GM19397 (cell line): ENCODE results near the gene HMMR.
A peak's percentile ranks its signal among the peaks of the same experiment; 100 is the strongest.

Source experiments
- ATAC-seq: cut with Tn5 transposase; IDR thresholded peaks from one replicate; pipeline ENCODE4 v1.9.1; 2021; ENCODE audit warnings: mild to moderate bottlenecking, moderate library complexity; ENCODE audit not compliant: unreplicated experiment

HMMR gene

DNA sequence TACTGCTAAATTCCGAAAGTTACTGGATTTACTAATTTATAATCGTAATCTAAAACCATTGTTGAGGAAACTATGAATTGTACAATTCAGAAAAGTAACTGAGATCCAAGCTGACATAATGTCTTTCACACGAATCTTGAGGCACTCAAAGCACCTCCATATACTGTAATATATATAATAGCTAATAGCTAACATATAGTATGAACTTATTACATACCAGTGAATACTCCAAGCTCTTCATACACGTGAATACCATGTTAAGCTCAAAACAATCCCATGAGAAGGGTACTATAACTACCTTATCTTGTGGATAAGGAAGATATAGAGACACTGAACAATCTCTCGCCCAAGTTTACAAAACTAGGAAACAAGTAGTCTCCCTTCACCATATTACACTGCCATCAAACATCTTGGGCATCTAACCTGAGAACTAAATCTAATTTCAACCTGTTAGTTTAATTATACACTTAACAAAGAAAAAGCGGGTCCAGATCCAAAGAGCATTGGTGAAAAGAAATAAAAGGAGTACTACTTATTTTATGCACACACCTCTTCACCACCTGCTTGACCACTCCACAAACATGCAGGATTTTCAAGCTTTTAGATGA lies 1.6 kb upstream of the HMMR start:
- no peak for ATAC-seq

DNA sequence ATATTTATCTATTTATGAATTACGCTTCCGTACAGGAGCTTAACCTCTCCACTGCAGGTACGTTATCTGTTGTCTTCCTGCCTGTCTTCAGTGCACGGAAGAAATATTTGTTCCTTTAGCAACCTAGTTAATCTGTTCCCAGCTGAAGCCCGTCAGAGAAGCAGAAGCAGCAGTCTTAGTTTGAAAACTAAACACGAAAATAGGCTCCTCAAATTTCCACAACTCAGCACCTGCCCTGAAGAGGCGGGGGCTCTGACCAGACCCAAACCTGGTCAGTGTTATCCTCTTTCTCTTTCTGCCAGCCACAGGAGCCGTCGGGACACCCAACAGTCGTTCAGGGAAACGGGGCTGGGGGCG lies 992 bp upstream of the HMMR start:
- peak; percentile 5 for ATAC-seq

DNA sequence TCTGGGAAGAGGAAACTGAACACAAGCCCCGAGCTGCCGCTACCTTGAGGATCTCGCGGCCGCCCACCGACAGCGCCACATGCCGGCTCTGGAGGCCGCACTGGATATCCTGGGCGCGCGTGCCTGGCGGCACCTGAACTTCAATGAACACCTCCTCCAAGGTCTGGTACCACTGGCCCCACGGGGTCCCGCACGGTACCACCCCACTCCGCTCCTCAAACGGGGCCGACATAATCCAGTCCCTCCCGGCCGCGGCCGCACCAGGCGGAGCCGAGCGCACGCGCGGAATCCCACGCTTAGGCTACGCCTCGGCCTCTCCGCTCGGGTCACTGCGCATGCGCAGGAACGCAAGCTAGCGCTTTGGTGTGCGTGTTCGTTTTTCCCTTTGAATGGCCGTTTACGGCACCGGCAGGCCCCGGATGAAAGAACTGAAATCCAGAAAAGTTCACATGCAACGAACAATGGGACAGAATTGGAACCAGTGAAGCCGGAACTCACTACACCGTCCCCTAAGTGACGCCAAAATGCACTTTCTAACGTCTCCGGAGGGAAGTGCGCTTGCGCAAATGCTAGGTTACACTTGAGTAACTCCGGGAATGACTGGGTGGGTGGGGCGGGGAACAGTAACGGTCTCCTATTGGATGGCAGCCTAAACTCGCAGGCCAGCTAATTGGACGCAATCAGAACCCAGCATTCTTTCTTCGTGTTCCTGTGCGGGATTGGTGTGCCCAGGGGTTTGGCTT lies 442 bp upstream of the HMMR start, which contains the start of gene NUDCD2:
Gene NUDCD2, minus strand, starts transcription at position 284 of the 743 bp plus-strand sequence. Its CDS starts 52 bp downstream, at position 232.
- peak; percentile 72 for ATAC-seq

DNA sequence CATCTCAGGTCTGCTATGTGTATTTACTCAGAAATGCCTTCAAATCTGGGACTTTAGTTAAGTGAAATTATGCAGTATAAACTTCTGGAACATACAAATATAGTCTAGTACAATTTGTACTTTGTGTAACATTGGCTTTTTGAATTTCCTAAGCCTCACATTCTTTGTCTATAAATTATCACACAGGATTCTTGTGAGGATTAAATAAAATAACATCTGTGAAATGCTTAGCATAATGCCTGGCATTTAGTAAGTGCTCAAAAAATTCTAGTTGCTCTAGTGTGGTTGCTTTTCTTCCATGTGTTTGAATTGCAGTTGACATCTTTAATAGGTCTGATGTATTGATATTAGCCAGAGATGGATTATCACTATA lies 2.6 kb downstream of the HMMR start:
- ATAC-seq = no peak

DNA sequence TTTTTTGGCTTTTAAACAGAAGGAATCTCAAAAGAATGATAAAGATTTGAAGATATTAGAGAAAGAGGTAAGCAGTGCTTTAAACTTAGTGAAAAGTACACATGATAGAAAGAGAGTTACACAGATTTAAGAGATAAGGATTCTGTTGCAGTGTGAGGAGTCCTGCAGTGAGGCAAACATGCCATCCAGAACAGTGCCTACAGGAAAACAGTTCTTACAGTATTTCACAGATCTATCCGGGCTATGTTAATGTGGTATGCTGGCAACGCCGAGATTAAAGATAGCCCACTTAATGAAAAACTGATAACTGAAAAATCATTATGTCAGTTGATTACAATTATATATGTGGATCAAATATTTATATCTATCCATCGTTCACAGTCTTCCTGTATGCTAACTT lies 7.2 kb downstream of the HMMR start:
- ATAC-seq = no peak

GRCh38 chr5:163473635-163474243 lies 13.3 kb downstream of the HMMR start:
- ATAC-seq = no peak

- no peak for ATAC-seq
Measured at GRCh38 chr5:163475411-163475810, 15.0 kb downstream of the HMMR start.

- no peak for ATAC-seq
Measured at GRCh38 chr5:163478126-163478981, 17.9 kb downstream of the HMMR start.

DNA sequence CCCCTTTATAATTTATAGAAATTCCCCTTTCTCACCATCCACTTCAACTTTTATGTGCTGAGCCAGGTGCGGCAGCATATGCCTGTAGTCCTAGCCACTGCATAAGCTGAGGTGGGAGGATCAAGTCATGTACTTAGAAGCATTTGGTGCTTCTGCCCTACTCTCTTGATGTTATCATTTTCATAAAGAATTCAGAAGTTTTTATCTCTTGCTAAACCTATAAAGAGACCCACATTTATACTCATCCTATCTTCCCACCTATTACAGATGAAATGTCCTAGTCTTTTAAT lies 18.5 kb downstream of the HMMR start:
- no peak for ATAC-seq

DNA sequence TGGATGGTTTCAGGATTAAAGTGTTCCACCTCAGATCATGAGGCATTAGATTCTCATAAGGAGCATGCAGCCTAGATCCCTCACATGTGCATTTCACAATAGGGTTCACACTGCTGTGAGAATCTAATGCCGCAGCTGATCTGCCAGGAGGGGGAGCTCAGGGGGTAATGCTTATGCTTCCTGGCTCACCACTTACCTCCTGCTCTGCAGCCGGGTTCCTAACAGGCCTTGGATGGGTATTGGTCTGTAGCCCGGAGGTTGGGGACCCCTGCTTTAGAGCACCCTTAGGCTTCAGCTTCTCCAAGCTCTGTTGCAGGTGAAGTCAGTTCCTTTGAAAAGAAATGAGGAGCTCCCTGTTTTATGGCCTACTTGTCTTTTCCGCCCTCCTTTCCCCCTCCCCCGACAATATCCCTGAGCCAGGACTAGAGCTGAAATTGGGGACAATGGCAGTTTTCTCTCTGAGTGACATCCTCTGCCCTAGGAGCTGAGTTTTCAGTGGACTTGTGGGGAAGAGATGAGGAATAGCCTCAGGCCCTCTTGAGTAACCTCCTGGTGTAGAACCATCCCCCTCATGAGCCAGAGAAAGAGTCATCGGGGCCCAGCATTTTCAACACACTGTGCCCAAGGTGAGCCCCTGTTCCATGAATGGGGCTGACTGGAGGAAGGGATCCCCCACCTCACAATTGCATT lies 28.8 kb downstream of the HMMR start:
- ATAC-seq = no peak

DNA sequence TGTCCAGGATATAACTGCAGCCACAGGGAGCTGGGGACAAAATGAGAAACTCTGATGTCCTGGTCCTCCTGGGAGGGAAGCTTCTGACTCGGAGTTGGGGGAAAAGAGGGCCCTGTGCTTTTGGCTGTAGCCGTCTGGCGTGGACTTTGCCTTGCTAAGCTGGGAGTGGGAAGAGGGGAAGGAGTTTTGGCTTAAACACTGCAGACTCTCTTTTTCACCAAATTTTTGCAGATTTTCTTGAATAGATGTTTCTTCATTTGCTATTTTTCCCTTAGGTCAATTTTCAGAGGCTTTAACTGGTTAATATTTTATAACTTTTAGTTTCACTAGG lies 29.3 kb downstream of the HMMR start:
- ATAC-seq = no peak

GRCh38 chr5:163496286-163496685 lies 35.9 kb downstream of the HMMR start:
- no peak for ATAC-seq

DNA sequence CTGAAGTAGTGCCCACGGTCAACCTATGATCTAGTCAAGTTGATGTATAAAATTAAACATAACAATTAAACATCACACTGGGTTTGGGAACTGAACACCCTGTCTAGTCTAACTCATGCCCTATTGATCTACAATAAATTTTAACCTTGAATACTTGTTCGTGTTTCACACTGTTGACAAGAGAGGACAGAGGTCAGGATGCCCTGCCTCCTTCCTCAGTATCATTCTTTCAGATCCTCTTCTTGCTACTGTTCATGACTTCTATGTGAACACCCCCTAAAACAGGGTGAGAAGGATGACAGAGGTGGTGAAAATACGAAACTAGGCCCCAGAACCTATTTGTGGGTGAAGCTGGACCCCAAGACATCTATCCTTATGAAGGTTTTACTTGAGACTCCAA lies 36.9 kb downstream of the HMMR start:
- no peak for ATAC-seq

GRCh38 chr5:163498886-163499285 lies 38.5 kb downstream of the HMMR start:
- no peak for ATAC-seq

DNA sequence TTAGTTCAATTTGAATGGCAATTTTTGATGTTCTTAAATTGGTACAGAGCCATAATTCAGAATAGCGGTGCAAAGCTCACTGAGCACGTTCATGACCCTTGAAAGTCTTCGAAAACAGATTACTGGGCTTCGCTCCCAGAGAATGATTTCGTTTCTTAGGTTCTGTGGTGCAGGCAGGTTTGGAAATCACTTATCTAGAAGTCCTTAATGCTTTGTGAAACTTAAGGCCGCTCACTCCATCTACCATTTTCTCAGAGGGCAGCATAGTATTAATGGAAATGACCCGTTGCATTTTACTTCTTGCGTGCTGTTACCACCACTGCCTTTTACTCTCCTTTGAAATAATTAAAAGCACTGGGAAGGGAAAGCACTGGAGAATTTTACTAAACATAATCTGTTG lies 42.1 kb downstream of the HMMR start:
- no peak for ATAC-seq

GRCh38 chr5:163503106-163504078 lies 43.0 kb downstream of the HMMR start:
- ATAC-seq = no peak

- no peak for ATAC-seq
Measured at GRCh38 chr5:163504079-163504931, 43.9 kb downstream of the HMMR start.

DNA sequence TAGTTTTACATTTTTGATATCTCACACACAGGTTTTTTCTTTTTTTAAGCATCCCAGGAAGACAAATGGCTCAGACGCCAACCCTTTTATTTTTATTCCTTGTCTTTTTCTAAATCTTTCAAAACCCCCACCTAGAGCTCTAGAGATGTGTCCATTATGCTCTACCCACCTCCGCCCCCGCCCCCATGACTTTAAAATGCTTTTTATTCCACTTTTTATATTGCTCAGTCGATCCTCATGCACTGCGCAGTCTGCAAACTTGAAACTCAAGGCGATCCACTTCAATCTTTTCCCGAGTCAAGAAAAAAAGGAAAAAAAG lies 44.6 kb downstream of the HMMR start:
- peak; percentile 0 for ATAC-seq

DNA sequence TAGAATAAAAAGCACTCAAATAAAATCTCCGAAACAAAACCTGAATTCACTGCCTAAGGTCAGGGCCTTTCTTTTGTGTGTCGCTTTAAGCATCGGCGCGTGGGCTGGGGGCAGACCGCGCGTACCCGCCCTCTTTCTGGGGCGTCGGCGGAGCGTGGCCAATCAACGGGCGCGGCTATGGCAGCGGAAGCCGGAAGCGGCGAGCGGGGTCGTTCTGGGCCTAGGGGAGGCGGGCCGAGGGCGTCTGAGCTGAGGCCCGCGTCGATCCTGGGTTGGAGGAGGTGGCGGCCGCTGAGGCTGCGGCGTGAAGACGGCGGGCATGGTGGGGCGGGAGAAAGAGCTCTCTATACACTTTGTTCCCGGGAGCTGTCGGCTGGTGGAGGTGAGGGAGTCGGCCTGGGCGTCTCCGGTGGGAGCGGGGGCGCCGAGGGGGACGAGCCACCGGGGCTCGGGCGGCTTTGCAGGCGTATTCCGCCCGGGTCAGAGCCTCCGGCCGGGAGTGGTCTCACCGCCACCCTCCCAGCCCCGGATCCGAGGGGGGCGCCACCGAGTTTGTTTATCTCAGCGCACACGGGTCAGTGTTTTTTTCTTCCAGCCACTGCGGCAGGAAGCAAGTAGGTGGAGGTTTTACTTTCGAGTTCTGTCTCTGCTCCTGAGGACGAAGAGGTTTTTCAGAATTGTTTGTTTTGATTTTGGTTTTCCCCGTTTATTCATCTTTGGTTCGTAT lies 45.1 kb downstream of the HMMR start, which contains the start of gene MAT2B:
Gene MAT2B, plus strand, starts transcription at position 252 of the 727 bp plus-strand sequence. Its CDS starts 68 bp downstream, at position 320.
- peak; percentile 93 for ATAC-seq
